ENCODE measurements around the gene PTPRB. TPM values are rescaled to one million over a fixed set of nuclear protein-coding genes. Genes with fewer than 3 reads are reported as not detected.

Gene PTPRB
- polyA plus RNA-seq, 3 donors: not detected

DNA sequence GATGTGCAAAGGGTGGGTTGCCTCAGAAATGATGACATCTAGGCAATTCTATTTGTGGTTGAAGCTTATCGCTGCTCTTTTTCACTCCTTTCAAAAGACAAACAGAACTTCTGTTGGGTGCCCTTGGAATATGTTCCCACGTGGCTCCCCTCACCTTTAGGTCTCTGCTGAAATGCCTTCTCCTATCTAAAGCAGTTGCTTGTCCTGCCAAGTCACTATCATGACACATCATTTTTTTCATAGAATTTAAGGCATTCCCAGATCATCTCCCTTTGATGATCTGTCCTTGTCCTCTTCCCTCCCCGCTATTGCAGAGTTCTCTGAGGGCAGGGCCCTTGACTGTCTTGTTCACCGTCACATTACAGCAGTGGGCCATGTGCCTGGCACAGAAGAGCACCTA, 75.7 kb downstream of the PTPRB start:
- Histone ChIP-seq H3K36me3 (replicated peaks in 1 of 2; ENCODE audit: control insufficient read depth in 1 of 2, insufficient read depth in 2 of 2, low read length in 2 of 2) (no peaks in the 10 kb centered on the region), H3K27ac (ENCODE audit: low read depth in 1 of 2, low read length in 2 of 2) (no peak overlapping the region), H3K4me2 (replicated peaks; ENCODE audit: extremely low read depth, low read length, poor library complexity, severe bottlenecking) (no peak overlapping the region), H3K4me1 (ENCODE audit: control insufficient read depth in 1 of 2, insufficient read depth in 2 of 2, low read length in 2 of 2) (no peaks in the 10 kb centered on the region), H3K9ac (ENCODE audit: insufficient read depth, low read length, poor library complexity, severe bottlenecking) (no peak overlapping the region), H2AFZ (ENCODE audit: insufficient read depth, low read depth, low read length, poor library complexity, severe bottlenecking) (no peak overlapping the region), H3K79me2 (ENCODE audit: insufficient read depth, low read length) (no peaks in the 10 kb centered on the region), H3K27me3 (ENCODE audit: control insufficient read depth in 2 of 2, insufficient read depth in 2 of 2, low read length in 2 of 2) (no peaks in the 10 kb centered on the region), H3K4me3 (replicated peaks in 1 of 3; ENCODE audit: low read depth in 2 of 3, low read length in 3 of 3) (no peak overlapping the region), H4K20me1 (ENCODE audit: insufficient read depth, low read length) (no peaks in the 10 kb centered on the region), H3K9me3 (replicated peaks in 1 of 2; ENCODE audit: control insufficient read depth in 1 of 2, insufficient read depth in 1 of 2, low read length in 2 of 2) (no peaks in the 10 kb centered on the region)
- H3K27me3 Mint-ChIP-seq (ENCODE audit: low read depth in 3 of 3): peaks cover 1 to 16% (median 5%) of the 10 kb centered on the region in 3 donors
- H3K4me3 Mint-ChIP-seq: no peak overlapping the region
- peaks cover 0 to 3% (median 0%) of the 10 kb centered on the region in 7 donors for H3K9me3 Mint-ChIP-seq
- no peak for DNase-seq
- H3K36me3 Mint-ChIP-seq: no peaks in the 10 kb centered on the region
- intact Hi-C loops (cut with micrococcal nuclease): no loop called here
- no peak overlapping the region for H3K27ac Mint-ChIP-seq
- no peak for TF ChIP-seq CTCF (IDR thresholded peaks at IDR 0.05)
- H3K4me1 Mint-ChIP-seq: peaks cover 2% of the 10 kb centered on the region
- 90% methylated on average over 1 of the region's 4 CpGs for WGBS (ENCODE audit: insufficient coverage)

- H4K20me1 ChIP-seq (ENCODE audit: insufficient read depth, low read length): no peaks in the 10 kb centered on the region
- no peak for TF ChIP-seq CTCF (IDR thresholded peaks at IDR 0.05)
- peaks cover 2% of the 10 kb centered on the region for H3K4me1 Mint-ChIP-seq
- intact Hi-C loops (cut with micrococcal nuclease): no loop called here
- no peak overlapping the region for H3K27ac ChIP-seq (ENCODE audit: low read depth in 1 of 2, low read length in 2 of 2)
- H3K4me2 ChIP-seq (replicated peaks; ENCODE audit: extremely low read depth, low read length, poor library complexity, severe bottlenecking): no peak overlapping the region
- H3K9me3 Mint-ChIP-seq: peaks cover 0 to 2% (median 0%) of the 10 kb centered on the region in 7 donors
- H3K9me3 ChIP-seq (replicated peaks in 1 of 2; ENCODE audit: control insufficient read depth in 1 of 2, insufficient read depth in 1 of 2, low read length in 2 of 2): no peaks in the 10 kb centered on the region
- no peaks in the 10 kb centered on the region for H3K79me2 ChIP-seq (ENCODE audit: insufficient read depth, low read length)
- no peak overlapping the region for H3K9ac ChIP-seq (ENCODE audit: insufficient read depth, low read length, poor library complexity, severe bottlenecking)
- no peaks in the 10 kb centered on the region for H3K36me3 Mint-ChIP-seq
- no peak overlapping the region for H3K4me3 ChIP-seq (replicated peaks in 1 of 3; ENCODE audit: low read depth in 2 of 3, low read length in 3 of 3)
- DNase-seq: no peak
- 94% methylated on average over 6 of the region's 7 CpGs for WGBS (ENCODE audit: insufficient coverage)
- no peaks in the 10 kb centered on the region for H3K27me3 ChIP-seq (ENCODE audit: control insufficient read depth in 2 of 2, insufficient read depth in 2 of 2, low read length in 2 of 2)
- no peaks in the 10 kb centered on the region for H3K4me1 ChIP-seq (ENCODE audit: control insufficient read depth in 1 of 2, insufficient read depth in 2 of 2, low read length in 2 of 2)
- H3K4me3 Mint-ChIP-seq: no peak overlapping the region
- H2AFZ ChIP-seq (ENCODE audit: insufficient read depth, low read depth, low read length, poor library complexity, severe bottlenecking): no peak overlapping the region
- H3K27ac Mint-ChIP-seq: no peak overlapping the region
- no peaks in the 10 kb centered on the region for H3K36me3 ChIP-seq (replicated peaks in 1 of 2; ENCODE audit: control insufficient read depth in 1 of 2, insufficient read depth in 2 of 2, low read length in 2 of 2)
- H3K27me3 Mint-ChIP-seq (ENCODE audit: low read depth in 3 of 3): peaks cover 1 to 16% (median 4%) of the 10 kb centered on the region in 3 donors
These were observed 76.6 kb downstream of the PTPRB start for GRCh38 chr12:70560671-70561070.
